Measurements from ENCODE around the gene PTPRC.

The PTPRC gene

GRCh38 chr1:198700016-198700392 lies 61.2 kb downstream of the PTPRC start:
- TF ChIP-seq CTCF (IDR thresholded peaks at IDR 0.05; ENCODE audit: borderline replicate concordance, control extremely low read depth, extremely low read depth, insufficient read depth, missing control alignments), result no peak
- no peak for DNase-seq (ENCODE audit: low spot score)
- in situ Hi-C loops (cut with MboI; ENCODE audit: low sequenced_read_pairs, unreplicated experiment), result no loop called here

- in situ Hi-C loops (cut with MboI; ENCODE audit: low sequenced_read_pairs, unreplicated experiment), result no loop called here
- DNase-seq (ENCODE audit: low spot score), result no peak
- no peak for TF ChIP-seq CTCF (IDR thresholded peaks at IDR 0.05; ENCODE audit: borderline replicate concordance, control extremely low read depth, extremely low read depth, insufficient read depth, missing control alignments)
Observed at GRCh38 chr1:198700396-198700795, 61.6 kb downstream of the PTPRC start.

GRCh38 chr1:198701250-198701649 lies 62.4 kb downstream of the PTPRC start:
- DNase-seq (ENCODE audit: low spot score), result no peak
- in situ Hi-C loops (cut with MboI; ENCODE audit: low sequenced_read_pairs, unreplicated experiment), result no loop called here
- TF ChIP-seq CTCF (IDR thresholded peaks at IDR 0.05; ENCODE audit: borderline replicate concordance, control extremely low read depth, extremely low read depth, insufficient read depth, missing control alignments), result no peak

- no peak for DNase-seq (ENCODE audit: low spot score)
- no peak for TF ChIP-seq CTCF (IDR thresholded peaks at IDR 0.05; ENCODE audit: borderline replicate concordance, control extremely low read depth, extremely low read depth, insufficient read depth, missing control alignments)
- in situ Hi-C loops (cut with MboI; ENCODE audit: low sequenced_read_pairs, unreplicated experiment), result no loop called here
Observed at GRCh38 chr1:198701766-198702539, 63.1 kb downstream of the PTPRC start.

- no peak for TF ChIP-seq CTCF (IDR thresholded peaks at IDR 0.05; ENCODE audit: borderline replicate concordance, control extremely low read depth, extremely low read depth, insufficient read depth, missing control alignments)
- in situ Hi-C loops (cut with MboI; ENCODE audit: low sequenced_read_pairs, unreplicated experiment), result no loop called here
- DNase-seq (ENCODE audit: low spot score), result no peak
Observed at GRCh38 chr1:198708761-198709525, 70.1 kb downstream of the PTPRC start.

GRCh38 chr1:198711837-198712236 lies 73.0 kb downstream of the PTPRC start:
- in situ Hi-C loops (cut with MboI; ENCODE audit: low sequenced_read_pairs, unreplicated experiment), result no loop called here
- DNase-seq (ENCODE audit: low spot score), result no peak
- no peak for TF ChIP-seq CTCF (IDR thresholded peaks at IDR 0.05; ENCODE audit: borderline replicate concordance, control extremely low read depth, extremely low read depth, insufficient read depth, missing control alignments)
